ENCODE measurements around the gene C1orf159. TPM values are rescaled to one million over a fixed set of nuclear protein-coding genes. Genes with fewer than 3 reads are reported as not detected.

C1orf159 gene
- total and polyA plus RNA-seq, 7 donors, result 1.5 to 6.7 (median 3.5) TPM

DNA sequence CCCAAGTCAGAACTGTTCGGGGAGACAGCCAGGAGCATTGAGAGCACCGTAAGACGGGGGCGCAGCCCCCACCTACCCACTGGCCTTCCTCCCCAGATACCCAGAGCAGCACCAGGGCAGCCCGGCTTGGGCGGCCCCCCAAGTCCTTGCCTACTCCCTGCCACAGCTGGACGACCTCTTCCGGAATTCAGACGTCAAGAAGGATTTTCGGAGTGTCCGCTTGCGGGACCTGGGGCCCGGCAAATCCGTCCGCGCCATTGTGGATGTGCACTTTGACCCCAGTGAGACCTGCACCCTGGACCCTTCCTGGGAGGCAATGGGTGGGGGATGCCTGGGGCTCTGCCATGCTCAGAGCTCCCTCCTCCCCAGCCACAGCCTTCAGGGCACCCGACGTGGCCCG, 68.5 kb downstream of the C1orf159 start:
- Histone ChIP-seq H3K4me1 (no peaks in the 10 kb centered on the region), H3K36me3 (ENCODE audit: insufficient read depth in 1 of 2, low read depth in 1 of 2) (no peaks in the 10 kb centered on the region), H3K27me3 (ENCODE audit: insufficient read depth in 3 of 3, low read length in 2 of 3) (no peaks in the 10 kb centered on the region), H3K9me3 (no peaks in the 10 kb centered on the region), H3K27ac (no peak overlapping the region), H3K4me3 (no peak overlapping the region)
- DNase-seq (no peak), ATAC-seq (no peak)
- TF ChIP-seq, protein P1, sequence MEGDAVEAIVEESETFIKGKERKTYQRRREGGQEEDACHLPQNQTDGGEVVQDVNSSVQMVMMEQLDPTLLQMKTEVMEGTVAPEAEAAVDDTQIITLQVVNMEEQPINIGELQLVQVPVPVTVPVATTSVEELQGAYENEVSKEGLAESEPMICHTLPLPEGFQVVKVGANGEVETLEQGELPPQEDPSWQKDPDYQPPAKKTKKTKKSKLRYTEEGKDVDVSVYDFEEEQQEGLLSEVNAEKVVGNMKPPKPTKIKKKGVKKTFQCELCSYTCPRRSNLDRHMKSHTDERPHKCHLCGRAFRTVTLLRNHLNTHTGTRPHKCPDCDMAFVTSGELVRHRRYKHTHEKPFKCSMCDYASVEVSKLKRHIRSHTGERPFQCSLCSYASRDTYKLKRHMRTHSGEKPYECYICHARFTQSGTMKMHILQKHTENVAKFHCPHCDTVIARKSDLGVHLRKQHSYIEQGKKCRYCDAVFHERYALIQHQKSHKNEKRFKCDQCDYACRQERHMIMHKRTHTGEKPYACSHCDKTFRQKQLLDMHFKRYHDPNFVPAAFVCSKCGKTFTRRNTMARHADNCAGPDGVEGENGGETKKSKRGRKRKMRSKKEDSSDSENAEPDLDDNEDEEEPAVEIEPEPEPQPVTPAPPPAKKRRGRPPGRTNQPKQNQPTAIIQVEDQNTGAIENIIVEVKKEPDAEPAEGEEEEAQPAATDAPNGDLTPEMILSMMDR (IDR thresholded peaks at IDR 0.05), result no peak
- intact Hi-C loops (cut with DNase I), result no loop called here
- WGBS, 3 donors, result 92 to 95% (median 93%) methylated on average over 16 to 19 of the region's 19 CpGs

DNA sequence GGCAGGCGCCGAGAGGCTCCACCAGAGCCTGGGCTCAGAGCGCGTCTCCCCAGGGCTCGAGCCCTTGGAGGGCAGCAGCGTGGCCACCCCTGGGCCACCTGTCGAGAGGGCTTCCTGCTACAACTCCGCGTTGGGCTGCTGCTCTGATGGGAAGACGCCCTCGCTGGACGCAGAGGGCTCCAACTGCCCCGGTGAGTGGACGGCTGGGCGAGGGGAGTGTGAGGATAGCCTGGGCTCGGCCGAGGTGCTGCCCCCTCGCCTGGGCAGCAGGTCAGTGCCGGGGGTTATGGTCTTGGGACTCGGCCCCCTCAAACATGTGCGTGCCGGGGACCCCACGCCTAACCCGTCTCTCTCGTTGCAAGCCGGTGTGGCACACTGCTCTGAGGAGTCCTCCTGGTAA, 69.1 kb downstream of the C1orf159 start:
- H3K4me1 ChIP-seq, result no peaks in the 10 kb centered on the region
- TF ChIP-seq, protein P1 (IDR thresholded peaks at IDR 0.05), result no peak
- H3K9me3 ChIP-seq, result no peaks in the 10 kb centered on the region
- intact Hi-C loops (cut with DNase I), result no loop called here
- H3K27me3 ChIP-seq (ENCODE audit: insufficient read depth in 3 of 3, low read length in 2 of 3), result no peaks in the 10 kb centered on the region
- no peak overlapping the region for H3K4me3 ChIP-seq
- 95 to 96% (median 95%) methylated on average over 22 to 26 of the region's 26 CpGs for WGBS, 3 donors
- ATAC-seq (no peak), DNase-seq (no peak)
- H3K36me3 ChIP-seq (ENCODE audit: insufficient read depth in 1 of 2, low read depth in 1 of 2), result no peaks in the 10 kb centered on the region
- no peak overlapping the region for H3K27ac ChIP-seq

DNA sequence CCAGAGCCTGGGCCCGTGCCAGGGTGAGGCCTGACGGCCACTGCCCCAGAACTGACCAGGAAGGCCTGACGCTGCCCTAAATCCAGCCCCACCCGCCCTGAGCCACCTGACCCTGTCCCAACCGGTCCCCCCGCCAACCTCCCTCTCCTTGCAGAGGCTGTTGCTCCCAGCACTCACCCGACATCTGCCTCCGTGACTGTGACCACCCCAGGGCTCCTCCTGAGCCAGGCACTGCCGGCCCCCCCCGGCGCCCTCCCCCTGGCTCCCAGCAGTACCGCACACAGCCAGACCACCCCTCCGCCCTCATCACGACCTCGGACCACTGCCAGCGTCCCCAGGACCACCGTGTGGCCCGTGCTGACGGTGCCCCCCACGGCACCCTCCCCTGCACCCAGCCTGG, 69.6 kb downstream of the C1orf159 start:
- H3K27ac ChIP-seq, result no peak overlapping the region
- intact Hi-C loops (cut with DNase I), result no loop called here
- H3K36me3 ChIP-seq (ENCODE audit: insufficient read depth in 1 of 2, low read depth in 1 of 2), result no peaks in the 10 kb centered on the region
- no peaks in the 10 kb centered on the region for H3K9me3 ChIP-seq
- DNase-seq (no peak), ATAC-seq (no peak)
- TF ChIP-seq, protein P1 (IDR thresholded peaks at IDR 0.05), result no peak
- no peaks in the 10 kb centered on the region for H3K4me1 ChIP-seq
- H3K27me3 ChIP-seq (ENCODE audit: insufficient read depth in 3 of 3, low read length in 2 of 3), result peaks cover 0 to 1% (median 0%) of the 10 kb centered on the region in 3 donors
- WGBS, 3 donors, result 89 to 95% (median 93%) methylated on average over 17 to 20 of the region's 20 CpGs
- no peak overlapping the region for H3K4me3 ChIP-seq

DNA sequence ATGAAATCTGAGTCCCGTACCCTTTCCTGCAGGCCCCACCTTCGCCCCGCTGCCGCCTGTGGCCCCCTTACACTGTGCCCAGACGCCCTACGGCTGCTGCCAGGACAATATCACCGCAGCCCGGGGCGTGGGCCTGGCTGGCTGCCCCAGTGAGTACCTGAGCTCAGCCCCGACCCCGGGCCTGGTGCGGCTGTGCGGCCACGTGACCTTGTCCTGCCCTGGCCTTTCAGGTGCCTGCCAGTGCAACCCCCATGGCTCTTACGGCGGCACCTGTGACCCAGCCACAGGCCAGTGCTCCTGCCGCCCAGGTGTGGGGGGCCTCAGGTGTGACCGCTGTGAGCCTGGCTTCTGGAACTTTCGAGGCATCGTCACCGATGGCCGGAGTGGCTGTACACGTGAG, 70.8 kb downstream of the C1orf159 start:
- Histone ChIP-seq H3K27me3 (ENCODE audit: insufficient read depth in 3 of 3, low read length in 2 of 3) (peaks cover 0 to 9% (median 3%) of the 10 kb centered on the region in 3 donors), H3K36me3 (ENCODE audit: insufficient read depth in 1 of 2, low read depth in 1 of 2) (no peaks in the 10 kb centered on the region), H3K27ac (no peak overlapping the region), H3K9me3 (no peaks in the 10 kb centered on the region), H3K4me3 (no peak overlapping the region), H3K4me1 (peaks cover 5% of the 10 kb centered on the region)
- WGBS, 3 donors, result 93 to 97% (median 95%) methylated on average over 21 to 23 of the region's 23 CpGs
- intact Hi-C loops (cut with DNase I), result no loop called here
- no peak for DNase-seq
- ATAC-seq, result no peak
- TF ChIP-seq, protein P1 (IDR thresholded peaks at IDR 0.05), result no peak

DNA sequence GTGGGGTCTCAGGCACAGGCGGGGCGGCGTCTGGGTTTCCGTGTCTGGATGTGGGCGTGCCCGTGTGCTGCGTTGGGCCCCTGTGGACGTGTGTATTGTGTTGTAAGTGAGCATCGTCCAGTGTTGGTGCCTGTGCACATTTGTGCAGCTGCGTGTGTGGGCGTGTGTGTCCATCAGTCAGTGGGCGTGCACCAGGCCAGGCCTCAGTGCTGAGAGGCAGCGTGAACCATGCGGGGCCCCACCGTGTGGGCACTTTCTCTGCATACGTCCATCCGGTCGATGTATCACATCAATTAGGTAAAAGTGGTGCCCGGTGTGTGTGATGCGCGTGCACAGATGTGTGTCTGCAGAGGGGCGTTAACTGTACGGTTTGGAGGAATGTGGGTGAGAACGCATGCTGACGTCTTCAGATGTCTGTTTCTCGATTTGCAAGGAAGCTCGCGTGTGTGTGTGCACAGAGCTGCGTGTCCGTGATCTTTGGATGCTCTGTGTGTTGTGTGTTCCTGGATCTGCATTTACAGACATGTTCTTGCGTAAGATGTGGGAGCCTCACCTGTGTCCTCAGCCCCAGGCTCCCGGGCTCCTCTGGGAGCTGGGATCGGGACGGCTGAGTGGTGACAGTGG, 71.3 kb downstream of the C1orf159 start:
- H3K4me1 ChIP-seq, result peaks cover 9% of the 10 kb centered on the region
- no peak overlapping the region for H3K4me3 ChIP-seq
- DNase-seq (no peak), ATAC-seq (no peak)
- intact Hi-C loops (cut with DNase I), result no loop called here
- TF ChIP-seq, protein P1 (IDR thresholded peaks at IDR 0.05), result no peak
- peaks cover 0 to 14% (median 6%) of the 10 kb centered on the region in 3 donors for H3K27me3 ChIP-seq (ENCODE audit: insufficient read depth in 3 of 3, low read length in 2 of 3)
- H3K36me3 ChIP-seq (ENCODE audit: insufficient read depth in 1 of 2, low read depth in 1 of 2), result no peaks in the 10 kb centered on the region
- 86 to 92% (median 88%) methylated on average over 34 of the region's 34 CpGs for WGBS, 3 donors
- H3K27ac ChIP-seq, result no peak overlapping the region
- no peaks in the 10 kb centered on the region for H3K9me3 ChIP-seq
